Right atrium auricular region (tissue), 2 donors: ENCODE data around the gene PGAM4. TPM values are rescaled to one million over a fixed set of nuclear protein-coding genes. Genes with fewer than 3 reads are reported as not detected.

Experiments
- DNase-seq: peaks from one replicate; pipeline ENCODE4 v3.0.0-alpha.2; 2019; ENCODE audit warnings: low spot score
- H3K27ac ChIP-seq, 2 donors: fragments of 200-600 bp; sonication (generic); 1 replicate in 1 of 2; 2 replicates in 1 of 2; pipeline ENCODE4 v1.5.1; 2016 to 2019
- H3K27me3 ChIP-seq, 2 donors: fragments of 200-600 bp; sonication (generic); one replicate each; pipeline versions ENCODE4 v1.5.1 to v1.6.0; 2017 to 2019
- H3K36me3 ChIP-seq: fragments of 200-600 bp; sonication (generic); one replicate; pipeline ENCODE4 v1.5.1; 2016
- H3K4me1 ChIP-seq, 2 donors: fragments of 200-600 bp; sonication (generic); one replicate each; pipeline versions ENCODE4 v1.5.1 to v1.6.0; 2017 to 2019
- H3K4me3 ChIP-seq, 2 donors: fragments of 200-600 bp; sonication (generic); 1 replicate in 1 of 2; 2 replicates in 1 of 2; pipeline ENCODE4 v1.5.1; 2017 to 2019; ENCODE audit warnings: mild to moderate bottlenecking in 1 of 2, moderate library complexity in 1 of 2
- H3K9me3 ChIP-seq, 2 donors: fragments of 200-600 bp; sonication (generic); one replicate each; pipeline ENCODE4 v1.5.1; 2019
- CTCF ChIP-seq, 2 donors: fragments of 200-600 bp; sonication (generic); IDR thresholded peaks; one replicate each; pipeline ENCODE4 v1.5.1; 2019; ENCODE audit warnings: antibody characterized with exemption in 2 of 2
- total RNA-seq, 2 donors: library from RNA; depleted of rRNA; stranded (reverse); fragments of >200 nt; gene quantifications; one replicate each; pipeline ENCODE4 v1.1.0, GENCODE V29; 2016

The PGAM4 gene
- total RNA-seq = not detected

GRCh38 chrX:77969538-77969937, at the start of gene PGAM4:
PGAM4 (minus strand) TSS chrX:77969638; CDS start chrX:77969638, 0 bp downstream.
- Histone ChIP-seq H3K4me3 (no peak within 1 kb of the TSS), H3K9me3 (no peaks in the 10 kb centered on the region), H3K4me1 (no peaks in the 10 kb centered on the region), H3K36me3 (no peaks in the 10 kb centered on the region), H3K27ac (no peak within 1 kb of the TSS), H3K27me3 (no peaks in the 10 kb centered on the region)
- no peak for TF ChIP-seq CTCF (IDR thresholded peaks at IDR 0.05)
- no peak for DNase-seq

- Histone ChIP-seq H3K36me3 (no peaks in the 10 kb centered on the region), H3K4me3 (no peak overlapping the region), H3K4me1 (no peaks in the 10 kb centered on the region), H3K27me3 (no peaks in the 10 kb centered on the region), H3K9me3 (no peaks in the 10 kb centered on the region), H3K27ac (no peak overlapping the region)
- DNase-seq = no peak
- TF ChIP-seq CTCF (IDR thresholded peaks at IDR 0.05) = no peak
Measured at GRCh38 chrX:78011846-78012245, 42.4 kb upstream of the PGAM4 start.

GRCh38 chrX:77979870-77980269, 10.4 kb upstream of the PGAM4 start:
- Histone ChIP-seq H3K27ac (no peak overlapping the region), H3K27me3 (no peaks in the 10 kb centered on the region), H3K4me3 (no peak overlapping the region), H3K36me3 (no peaks in the 10 kb centered on the region), H3K9me3 (no peaks in the 10 kb centered on the region), H3K4me1 (no peaks in the 10 kb centered on the region)
- TF ChIP-seq CTCF (IDR thresholded peaks at IDR 0.05) = no peak
- DNase-seq = no peak

GRCh38 chrX:77977518-77977917, 8.1 kb upstream of the PGAM4 start:
- Histone ChIP-seq H3K4me3 (no peak overlapping the region), H3K36me3 (no peaks in the 10 kb centered on the region), H3K9me3 (no peaks in the 10 kb centered on the region), H3K27me3 (no peaks in the 10 kb centered on the region), H3K4me1 (no peaks in the 10 kb centered on the region), H3K27ac (no peak overlapping the region)
- TF ChIP-seq CTCF (IDR thresholded peaks at IDR 0.05) = no peak
- DNase-seq = no peak

- Histone ChIP-seq H3K27me3 (no peaks in the 10 kb centered on the region), H3K9me3 (no peaks in the 10 kb centered on the region), H3K27ac (no peak overlapping the region), H3K4me1 (no peaks in the 10 kb centered on the region), H3K4me3 (no peak overlapping the region), H3K36me3 (no peaks in the 10 kb centered on the region)
- DNase-seq = no peak
- TF ChIP-seq CTCF (IDR thresholded peaks at IDR 0.05) = no peak
Measured at GRCh38 chrX:77977095-77977494, 7.7 kb upstream of the PGAM4 start.

- no peak for TF ChIP-seq CTCF (IDR thresholded peaks at IDR 0.05)
Measured at GRCh38 chrX:77975755-77976154, 6.3 kb upstream of the PGAM4 start.

More at GRCh38 chrX:77975755-77976154, 6.3 kb upstream of the PGAM4 start:
- DNase-seq = no peak
- no peaks in the 10 kb centered on the region for H3K27me3 ChIP-seq
- no peaks in the 10 kb centered on the region for H3K4me1 ChIP-seq
- H3K9me3 ChIP-seq = no peaks in the 10 kb centered on the region
- H3K36me3 ChIP-seq = no peaks in the 10 kb centered on the region
- no peak overlapping the region for H3K27ac ChIP-seq
- H3K4me3 ChIP-seq = no peak overlapping the region
